IPS-NIHi7 (cell line): ENCODE measurements around the gene LGR5.
A peak's percentile ranks its signal among the peaks of the same experiment; 100 is the strongest.

Experiments used
- DNase-seq: peaks from one replicate; pipeline ENCODE4 v3.0.0; 2012; ENCODE audit warnings: mixed read lengths; ENCODE audit errors: extremely low spot score

The LGR5 gene

DNA sequence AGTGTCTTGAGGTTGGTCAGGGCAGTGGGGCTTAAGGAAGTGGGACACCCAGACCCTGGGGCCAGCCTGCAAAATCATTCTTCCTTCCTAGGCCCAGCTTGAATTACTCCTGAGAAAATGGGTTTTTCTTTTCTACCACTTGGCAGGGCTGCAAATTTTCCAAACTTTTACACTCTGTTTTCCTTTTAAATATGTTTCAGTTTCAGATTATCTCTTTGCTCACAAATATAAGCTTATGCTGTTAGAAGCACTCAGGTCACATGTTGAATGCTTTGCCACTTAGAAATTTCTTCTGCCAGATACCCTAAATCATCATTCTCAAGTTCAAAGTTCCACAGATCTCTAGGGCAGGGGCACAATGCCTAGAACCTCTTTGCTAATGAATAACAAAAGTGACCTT lies 2.9 kb upstream of the LGR5 start:
- DNase-seq, result no peak

DNA sequence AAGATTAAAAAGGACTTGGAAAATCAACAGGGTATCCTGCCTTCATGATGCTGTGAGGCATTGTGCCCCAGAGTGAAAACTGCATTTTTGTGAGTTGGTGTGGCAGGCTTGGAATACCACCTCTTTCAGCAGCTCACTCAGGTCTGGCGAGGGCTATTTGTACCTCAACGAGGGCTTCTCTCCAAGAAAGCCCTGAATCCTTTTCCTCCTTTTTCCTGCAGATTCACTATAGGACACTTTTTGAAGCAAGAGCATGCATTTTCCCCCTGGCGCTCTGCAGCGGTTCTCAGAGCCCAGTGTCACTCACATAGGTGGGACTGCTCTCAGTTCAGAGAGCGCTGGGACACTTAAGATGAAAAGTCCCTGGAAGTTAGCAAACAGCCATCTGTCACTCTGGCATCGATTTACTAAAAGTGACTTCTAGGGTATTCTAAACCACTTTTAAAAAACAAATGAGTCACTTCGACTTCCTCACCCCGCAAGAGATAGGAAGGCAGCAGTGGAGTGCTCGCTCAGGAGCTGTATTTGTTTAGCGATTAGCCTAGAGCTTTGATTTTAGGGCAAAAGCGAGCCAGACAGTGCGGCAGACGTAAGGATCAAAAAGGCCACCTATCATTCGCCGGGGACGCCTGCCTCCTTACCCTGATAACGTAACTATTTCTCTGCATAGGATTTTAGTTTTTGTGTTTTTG lies 782 bp upstream of the LGR5 start:
- DNase-seq, result peak; percentile 36

DNA sequence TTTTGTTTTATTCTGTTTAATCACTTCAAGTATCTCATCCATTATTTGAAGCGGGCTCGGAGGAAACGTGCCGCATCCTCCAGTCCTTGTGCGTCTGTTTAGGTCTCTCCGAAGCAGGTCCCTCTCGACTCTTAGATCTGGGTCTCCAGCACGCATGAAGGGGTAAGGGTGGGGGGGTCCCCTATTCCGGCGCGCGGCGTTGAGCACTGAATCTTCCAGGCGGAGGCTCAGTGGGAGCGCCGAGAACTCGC lies 311 bp upstream of the LGR5 start:
- no peak for DNase-seq

DNA sequence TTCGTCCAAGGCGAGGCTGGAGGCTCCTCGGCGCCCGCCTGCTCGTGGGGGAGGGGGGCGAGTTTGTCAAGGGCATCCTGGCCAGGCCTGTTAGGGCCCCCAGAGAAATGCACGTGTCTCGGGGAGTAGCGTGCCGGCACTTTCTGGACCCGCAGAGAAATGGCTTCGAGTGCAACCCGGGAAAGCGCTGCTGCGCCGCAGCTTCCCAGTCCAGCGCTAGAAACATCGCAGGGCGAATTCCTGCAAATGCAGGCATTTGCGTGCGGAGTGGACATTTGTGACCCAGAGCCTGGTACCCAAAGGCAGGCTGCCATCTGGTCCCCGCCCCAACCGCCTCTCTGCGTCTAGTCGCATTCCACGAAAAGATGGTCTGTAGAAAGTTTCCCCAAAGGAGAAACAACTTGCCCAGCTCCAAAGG lies 756 bp downstream of the LGR5 start:
- DNase-seq, result no peak

DNA sequence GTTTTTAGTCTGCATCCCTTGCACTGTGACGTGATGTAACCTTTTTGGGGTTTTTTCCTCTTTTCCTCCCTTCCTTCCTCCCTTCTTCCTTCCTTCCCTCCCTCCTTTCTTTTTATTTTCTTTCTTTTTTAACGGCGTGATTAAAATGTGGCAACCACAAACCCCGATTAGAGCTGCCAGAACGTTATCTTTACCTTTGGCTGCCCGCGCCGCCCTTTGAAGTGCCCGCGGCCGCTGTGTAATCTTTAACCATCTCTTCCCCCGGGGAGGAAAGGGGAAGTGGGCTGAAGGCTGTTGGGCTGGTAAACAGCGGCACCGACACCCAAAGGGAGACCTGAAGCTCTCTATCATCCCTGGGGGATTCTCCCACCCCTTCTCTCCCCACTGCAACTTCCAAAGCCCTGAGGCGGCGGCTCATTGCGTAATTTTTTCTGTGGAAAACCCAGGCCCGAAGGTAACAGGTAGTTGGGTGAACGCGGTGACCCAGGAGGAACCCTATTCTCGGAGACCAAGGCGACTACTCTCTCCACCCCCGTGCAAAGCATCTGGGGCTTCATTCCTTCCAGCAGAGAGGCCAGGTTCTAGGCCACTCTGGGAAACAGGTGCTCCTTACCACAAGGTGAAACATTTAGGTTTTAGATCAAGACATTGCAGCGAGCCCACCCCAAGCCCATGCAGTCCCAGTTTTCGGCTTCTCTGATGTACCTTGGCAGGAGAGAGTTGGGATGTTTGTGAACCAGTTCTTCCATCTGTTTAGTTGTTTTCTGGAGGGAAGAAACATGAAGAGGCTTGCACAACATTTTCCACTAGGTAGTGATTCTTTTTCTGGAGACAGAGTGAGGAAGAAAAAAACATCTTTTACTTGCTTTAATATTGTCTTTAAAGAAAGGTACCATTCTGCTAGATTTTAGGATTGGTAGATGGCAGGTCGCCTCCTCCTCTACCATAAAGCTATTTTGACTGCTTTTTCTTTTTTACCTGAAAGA lies 1.5 kb downstream of the LGR5 start:
- DNase-seq, result peak; percentile 20

DNA sequence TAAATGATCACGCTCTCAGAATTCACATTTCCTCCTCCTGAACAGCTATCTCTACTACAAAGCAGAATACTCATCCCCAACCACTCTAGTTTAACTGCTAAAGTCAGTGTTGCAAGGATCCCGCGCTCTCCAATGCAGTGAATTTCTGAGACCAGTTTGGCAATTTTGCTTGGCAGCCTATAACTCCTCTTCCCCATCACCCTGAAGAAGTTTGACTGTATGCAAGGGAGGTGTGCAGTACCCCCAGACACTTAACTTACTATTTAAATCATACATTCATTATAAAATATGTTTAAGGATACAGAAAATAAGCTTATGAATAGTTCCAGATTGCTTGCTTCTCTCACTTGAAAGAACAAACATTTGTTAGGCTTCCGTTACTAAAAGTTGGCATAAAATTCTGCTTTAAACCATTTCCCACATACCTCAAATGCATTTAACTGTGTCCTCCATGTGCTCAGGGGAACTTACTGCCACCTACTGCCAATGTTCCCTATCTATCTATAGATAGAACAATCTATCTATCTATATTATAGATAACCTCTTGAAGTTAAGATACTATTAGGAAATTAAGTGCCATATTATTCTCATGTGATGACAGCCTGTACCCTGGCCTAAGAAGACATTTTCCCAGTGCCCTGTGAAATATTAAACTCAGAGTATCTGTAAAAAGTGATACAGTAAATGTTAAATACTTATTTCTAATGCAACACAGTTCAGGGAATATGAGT lies 2.4 kb downstream of the LGR5 start:
- no peak for DNase-seq

DNA sequence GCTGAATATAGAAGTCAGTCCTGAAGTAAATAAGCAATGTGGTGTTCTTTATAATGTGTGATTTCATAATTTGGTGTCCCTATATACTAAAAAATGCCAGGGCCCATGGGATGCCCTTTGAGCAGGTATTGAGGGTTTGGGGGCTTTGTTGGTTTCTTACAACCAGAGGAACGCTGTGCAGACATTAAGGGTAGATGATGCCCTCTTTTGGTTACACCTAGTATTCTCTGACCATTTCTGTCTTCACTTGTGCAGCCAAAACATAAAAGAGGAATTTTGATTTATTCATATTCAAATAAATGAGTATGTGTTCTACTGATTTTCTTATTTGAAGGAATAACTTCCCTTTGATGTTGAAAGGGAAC lies 3.0 kb downstream of the LGR5 start:
- no peak for DNase-seq

DNA sequence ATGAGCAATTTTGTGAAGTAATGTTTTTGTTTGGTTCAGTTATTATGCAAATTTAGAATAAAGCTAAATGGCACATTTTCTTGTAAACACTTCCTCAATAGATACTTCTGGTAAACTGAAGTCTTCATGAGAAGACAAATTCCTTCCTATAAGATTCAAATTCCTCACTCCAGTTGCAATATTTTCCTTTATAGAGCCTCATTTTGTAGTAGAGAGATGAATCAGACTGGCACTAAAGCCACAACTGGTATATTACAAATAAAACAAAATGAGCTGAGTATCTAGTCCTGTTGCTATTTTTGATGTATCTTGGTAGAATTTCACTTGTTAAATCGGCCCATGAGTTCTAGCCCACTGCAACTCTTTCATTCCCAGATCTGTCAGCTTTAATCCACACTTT lies 5.5 kb downstream of the LGR5 start:
- DNase-seq, result no peak

DNA sequence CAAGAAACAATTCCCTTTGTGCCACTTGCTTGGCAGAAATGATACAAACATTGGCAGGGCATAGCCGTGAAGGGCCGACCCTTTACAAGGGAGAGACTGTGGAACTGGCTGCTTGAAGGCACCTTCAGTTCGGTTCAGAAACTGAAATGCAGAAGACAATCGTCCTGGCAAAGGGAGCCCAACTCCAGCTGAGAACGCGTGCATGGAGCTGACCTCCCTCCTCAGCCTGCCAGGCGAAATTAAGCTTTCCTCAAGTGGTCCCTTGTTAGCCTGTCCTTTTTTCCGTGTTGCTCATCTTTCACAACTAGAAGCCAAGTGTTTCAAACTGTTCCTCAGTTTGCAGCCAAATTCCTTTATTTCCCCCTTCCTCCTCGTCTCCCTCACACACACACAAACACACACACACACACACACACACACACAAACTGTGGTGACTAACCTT lies 8.1 kb downstream of the LGR5 start:
- no peak for DNase-seq

DNA sequence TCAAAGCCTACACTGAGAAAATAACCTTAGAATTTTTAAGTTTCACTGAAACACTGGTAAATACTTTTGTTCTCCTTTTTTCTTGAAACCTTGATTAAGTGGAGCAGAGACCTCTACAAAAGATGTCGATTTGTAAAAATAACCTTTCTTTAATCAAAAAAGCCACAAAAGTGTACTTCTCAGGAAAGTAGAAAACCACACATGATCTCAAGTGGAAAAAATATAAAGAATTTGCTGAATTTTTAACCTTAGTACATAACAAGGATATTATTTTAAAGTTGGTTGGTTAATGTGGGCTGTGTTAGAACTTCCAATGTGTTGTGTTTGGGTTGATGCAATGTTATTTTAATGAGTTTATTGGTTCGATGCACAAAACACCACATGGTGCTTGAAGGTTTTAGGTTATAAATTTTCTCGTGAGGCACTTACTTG lies 8.6 kb downstream of the LGR5 start:
- no peak for DNase-seq

DNA sequence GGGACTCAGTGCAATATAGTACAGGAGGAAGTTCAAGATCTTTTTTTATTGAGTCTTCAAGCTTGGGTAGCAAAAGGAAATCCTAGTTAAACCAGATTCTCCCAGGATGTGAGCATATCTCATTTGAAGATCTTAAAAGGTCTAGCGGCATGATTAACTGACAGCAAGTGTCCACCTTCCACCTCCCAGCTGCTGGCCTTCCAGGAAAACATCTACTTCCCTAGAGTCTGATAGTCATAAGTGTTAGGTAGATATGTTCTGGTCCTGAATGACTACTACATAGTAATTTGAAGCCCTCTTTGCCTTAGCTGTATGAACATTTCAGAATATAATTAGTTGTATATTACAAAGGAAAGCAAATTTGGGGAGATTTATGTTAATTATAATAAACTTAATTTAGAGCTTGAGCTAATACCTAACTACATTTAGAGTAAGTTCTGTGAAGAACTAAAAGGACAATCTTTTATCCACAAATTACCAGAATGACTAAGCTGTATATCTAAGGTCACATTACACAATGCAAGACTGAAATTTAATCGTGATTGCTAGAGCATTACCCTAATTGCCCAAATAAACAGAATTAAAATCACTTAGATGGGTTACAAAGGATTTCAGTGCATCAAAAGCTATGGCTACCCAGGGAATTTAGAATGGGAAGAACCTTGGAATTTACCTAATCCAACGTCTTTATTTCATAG lies 9.9 kb downstream of the LGR5 start:
- no peak for DNase-seq

DNA sequence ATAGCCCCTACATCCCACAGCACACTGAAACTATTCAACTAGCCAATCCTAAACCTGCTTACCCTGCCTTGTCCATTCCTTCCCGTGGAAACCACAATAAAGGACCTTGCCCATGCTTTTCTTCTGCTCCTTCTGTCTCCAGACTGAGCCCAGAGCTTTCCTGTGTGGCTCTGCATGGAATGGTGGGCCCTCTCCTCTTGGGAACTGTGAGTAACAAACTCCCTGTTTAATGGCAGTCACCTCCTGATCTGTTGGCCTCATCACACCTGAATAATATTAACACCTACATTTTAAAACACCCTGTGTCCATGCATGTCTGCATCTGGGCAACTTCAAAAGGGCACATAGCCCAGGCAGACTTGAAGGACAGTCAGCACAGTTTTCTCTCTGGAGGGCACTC lies 12.4 kb downstream of the LGR5 start:
- no peak for DNase-seq

DNA sequence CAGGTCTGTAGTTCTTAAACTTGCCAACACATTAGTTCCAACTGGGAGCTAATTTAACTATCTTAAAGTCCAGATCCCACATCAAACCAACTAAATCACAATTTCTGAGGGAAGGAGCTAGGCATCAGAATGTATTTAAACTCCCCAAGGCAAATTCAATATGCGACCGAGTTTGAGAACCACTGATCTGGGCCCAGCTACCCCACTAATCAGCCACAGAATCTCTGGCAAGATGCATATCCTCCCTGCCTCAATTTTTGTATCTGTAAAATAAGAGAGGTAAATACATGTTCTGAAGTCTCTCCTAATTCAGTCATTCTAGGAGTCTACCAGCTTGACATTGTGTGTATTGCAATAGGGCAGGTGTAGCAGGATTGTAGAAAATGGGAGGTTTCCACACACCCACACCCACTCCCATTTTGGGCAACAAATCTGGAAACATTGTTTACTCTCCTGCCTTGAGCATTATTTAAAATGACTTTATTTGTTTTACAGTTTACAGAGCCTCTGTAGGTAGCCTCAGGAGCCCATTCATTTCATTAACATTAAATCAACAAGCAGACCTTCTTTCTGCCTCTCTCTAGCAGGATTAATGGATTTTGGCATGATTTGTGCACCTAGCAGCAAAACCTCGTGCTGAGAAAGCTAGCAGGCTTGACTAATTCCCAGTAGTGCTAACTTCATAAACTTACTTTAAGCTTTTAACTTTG lies 15.6 kb downstream of the LGR5 start:
- DNase-seq, result no peak

DNA sequence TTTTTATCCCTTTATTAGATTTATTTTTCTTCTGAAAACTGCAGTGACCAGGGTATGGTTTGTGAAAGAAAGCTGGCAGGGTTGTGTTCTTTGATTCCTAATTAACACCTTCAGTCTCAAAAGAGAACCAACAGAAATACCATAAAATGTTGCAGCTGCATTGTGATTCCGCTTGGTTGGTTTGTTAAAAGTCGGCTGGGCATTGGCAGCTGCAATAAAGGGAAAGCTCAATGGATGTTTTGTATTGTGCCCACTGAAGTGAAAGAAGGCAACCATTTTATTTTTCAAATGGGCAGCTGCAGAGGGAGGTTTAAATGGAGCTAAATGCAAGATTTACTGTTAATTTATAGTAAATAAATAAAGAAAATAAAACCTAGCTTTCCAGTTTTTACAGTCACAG lies 16.7 kb downstream of the LGR5 start:
- no peak for DNase-seq

DNA sequence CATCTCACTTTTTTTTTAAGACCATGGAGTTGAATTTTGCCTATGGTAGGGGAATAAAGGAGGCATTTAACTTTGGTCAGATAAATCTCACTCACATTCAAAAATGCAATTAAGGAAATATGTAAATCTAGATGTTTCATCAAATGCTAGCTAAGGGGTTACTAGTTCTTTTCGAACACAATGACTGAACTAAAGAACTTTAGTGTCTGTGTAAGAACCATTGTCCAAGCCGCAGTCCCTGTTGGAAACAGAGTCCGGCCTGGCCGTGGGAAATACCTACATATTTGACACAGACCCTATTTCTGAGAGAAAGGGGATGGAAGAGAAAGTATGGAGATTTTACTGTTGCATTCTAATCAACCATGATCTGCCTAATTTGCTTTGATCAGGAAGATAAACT lies 17.4 kb downstream of the LGR5 start:
- no peak for DNase-seq

DNA sequence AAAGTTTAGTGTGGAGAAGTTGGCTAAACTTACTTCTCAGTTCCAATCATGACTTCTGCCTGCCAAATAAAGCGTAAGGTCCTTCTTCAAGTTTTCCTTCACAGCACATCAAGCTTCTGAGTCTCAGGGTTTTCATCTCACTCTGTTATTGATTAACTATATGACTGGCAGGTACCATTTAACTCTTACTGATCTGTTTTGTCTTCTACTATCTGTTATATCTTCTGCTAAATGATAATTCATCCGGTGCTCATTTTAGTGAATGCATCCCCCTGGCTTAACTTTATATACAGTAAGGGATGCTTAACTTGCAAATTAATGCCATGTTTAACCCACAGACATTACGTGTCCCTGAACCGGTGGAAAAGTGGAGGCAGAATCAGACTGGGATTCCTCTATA lies 20.7 kb downstream of the LGR5 start:
- DNase-seq, result no peak

DNA sequence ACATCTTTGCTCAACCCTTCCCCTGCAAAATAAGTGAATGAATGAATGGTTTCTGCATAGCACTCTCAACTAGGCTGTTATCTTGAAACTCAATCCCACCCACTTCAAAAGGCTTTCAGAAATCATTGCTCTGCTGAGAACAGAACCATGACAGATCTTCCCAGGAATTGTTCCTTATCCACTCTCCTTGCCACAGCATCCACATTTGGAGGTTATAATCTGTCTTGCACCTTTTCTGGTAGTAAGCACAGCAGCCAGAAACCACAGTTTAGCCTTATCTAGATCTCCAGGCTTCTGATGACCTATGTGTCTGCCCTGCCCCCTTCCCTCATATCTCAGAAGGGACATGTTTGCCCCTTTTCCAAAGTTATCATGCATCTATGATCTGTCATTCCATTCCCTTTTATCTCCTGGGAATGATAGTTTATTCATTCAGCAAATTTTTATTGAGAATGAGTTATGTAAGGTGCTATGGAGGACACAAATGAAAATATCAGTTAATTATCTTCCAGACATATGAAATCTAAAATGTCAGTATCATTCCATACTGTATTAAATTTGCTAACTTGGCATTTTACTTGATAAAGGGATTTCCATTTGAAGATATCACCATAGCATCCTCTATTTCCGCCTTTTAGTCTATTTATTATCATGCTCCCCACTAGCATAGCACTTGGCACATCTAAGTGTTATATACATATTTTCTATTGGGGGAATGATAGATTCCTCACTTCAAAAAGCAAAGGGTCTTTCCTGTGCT lies 21.4 kb downstream of the LGR5 start:
- DNase-seq, result no peak

DNA sequence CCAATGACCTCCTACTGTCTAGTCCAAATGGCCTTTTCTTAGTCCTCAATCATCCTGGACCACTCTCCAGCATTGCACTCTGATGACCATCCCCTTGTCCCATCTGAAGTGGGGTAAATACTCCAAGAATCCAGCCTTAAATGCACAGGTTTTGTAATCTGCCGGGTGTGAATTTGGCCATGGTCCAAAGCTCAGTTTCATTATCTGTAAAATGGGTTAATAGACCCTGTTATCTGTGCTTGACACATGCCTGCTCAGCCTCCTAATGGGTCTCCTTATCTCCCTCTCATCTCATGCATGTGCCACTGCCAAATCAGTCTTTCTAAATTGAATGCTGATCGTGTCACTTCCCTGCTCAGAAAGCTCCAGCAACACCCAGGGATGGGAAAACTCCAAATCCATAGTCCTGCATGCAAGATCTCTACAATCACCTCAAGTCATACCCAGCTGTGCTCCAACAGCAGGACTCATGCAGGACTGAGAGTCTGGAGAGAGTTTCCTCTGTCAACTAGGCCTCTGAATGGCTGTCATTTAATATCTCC lies 22.3 kb downstream of the LGR5 start:
- DNase-seq, result no peak

DNA sequence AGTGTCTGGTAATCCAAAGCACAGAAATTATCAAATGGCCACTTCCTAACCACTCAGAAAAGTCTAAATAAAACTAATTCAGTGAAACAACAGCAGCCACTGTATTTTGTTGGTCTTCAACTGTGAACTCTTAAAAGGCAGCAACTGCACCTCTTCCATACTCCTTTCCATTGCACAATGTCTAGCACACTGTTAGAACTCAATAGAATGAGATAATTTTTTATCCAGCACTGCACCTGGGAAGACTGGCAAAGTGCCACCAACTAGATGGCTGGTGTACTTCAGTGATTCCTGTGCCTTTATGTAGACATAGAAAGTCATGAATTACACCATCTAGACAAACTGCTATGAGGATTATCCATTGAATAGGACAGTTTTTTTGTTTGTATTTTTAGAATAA lies 26.2 kb downstream of the LGR5 start:
- no peak for DNase-seq

DNA sequence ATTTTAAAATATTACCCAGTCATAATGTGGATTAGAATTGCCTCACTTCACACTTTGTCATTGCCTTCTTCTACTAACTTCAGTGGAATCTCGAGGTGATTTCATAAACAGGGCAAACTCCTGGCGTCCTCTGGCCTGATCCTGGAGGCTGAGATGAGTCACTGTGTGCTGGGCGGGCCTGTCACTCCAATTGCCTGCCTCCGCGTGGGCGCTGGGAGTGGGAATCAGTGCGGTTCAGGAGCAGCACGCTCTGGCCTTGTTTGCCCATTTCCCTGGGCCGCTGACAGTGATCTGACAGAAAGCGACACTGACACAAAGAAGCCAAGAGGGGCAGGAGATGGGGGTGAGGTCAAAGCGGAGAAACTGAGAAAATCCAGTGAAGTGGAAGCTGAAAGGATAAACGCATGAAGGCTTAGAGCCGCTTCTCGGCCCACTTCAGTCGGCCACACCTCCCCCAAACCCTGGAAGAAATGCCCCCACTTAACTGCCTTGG lies 29.7 kb downstream of the LGR5 start:
- peak; percentile 55 for DNase-seq
